SK-N-SH (cell line): ENCODE measurements around the gene PCDHB9. TPM values are rescaled to one million over a fixed set of nuclear protein-coding genes. Genes with fewer than 3 reads are reported as not detected.
"Not testable (repeated sequence)": the region's sequence is repeated elsewhere in the genome, so short reads cannot be mapped to it uniquely, and the experiment has no call there.

ENCODE experiments used
- CTCF ChIA-PET: fragments of 300-600, 350-600 bp; formaldehyde crosslinking; extraction: SDS; loops from one replicate; lab custom pipeline; 2021; lab: Yijun Ruan, JAX
- POLR2A ChIA-PET: fragments of 350-600 bp; sonication (Branson Sonifier 250); formaldehyde crosslinking; extraction: SDS; loops from one replicate; lab custom pipeline; 2020; ENCODE audit warnings: antibody characterized with exemption, inconsistent platforms; lab: Yijun Ruan, JAX
- DNase-seq: peaks from one replicate; pipeline ENCODE4 v3.0.0; 2012
- H2AFZ ChIP-seq: fragments of 200-600 bp; sonication (generic); 2 replicates; pipeline ENCODE4 v1.8.1; 2016; ENCODE audit warnings: antibody characterized with exemption, mild to moderate bottlenecking, low read depth
- H3F3A ChIP-seq: fragments of 200-600 bp; sonication (generic); replicated peaks from 2 replicates; pipeline ENCODE3; 2016; ENCODE audit warnings: antibody characterized with exemption, mild to moderate bottlenecking; ENCODE audit not compliant: insufficient read depth
- H3K27ac ChIP-seq, 2 experiments: fragments of 200-500 bp in 1 of 2; fragments of 200-600 bp in 1 of 2; sonication (Bioruptor generic) in 1 of 2; sonication (generic), shearing (Covaris generic) in 1 of 2; 2 replicates each; pipeline versions ENCODE4 v1.5.1 to v1.6.1; 2014 to 2016; ENCODE audit warnings: low read depth in 2 of 2, inconsistent platforms in 1 of 2, low read length in 1 of 2, mild to moderate bottlenecking in 1 of 2, mixed read lengths in 1 of 2
- H3K27me3 ChIP-seq: fragments of 200-600 bp; sonication (generic), shearing (Covaris generic); 2 replicates; pipeline ENCODE4 v1.6.1; 2016; ENCODE audit warnings: mixed run types; ENCODE audit not compliant: insufficient read depth
- H3K36me3 ChIP-seq, 2 experiments: fragments of 200-500 bp in 1 of 2; fragments of 200-600 bp in 1 of 2; sonication (Bioruptor generic) in 1 of 2; sonication (generic) in 1 of 2; replicated peaks in 1 of 2; 2 replicates each; pipeline versions ENCODE3 to v1.5.1; 2014 to 2016; ENCODE audit warnings: low read length in 1 of 2, mild to moderate bottlenecking in 1 of 2; ENCODE audit not compliant: insufficient read depth in 2 of 2, control insufficient read depth in 1 of 2
- H3K4me1 ChIP-seq, 2 experiments: fragments of 200-500 bp in 1 of 2; fragments of 200-600 bp in 1 of 2; sonication (Bioruptor generic) in 1 of 2; sonication (generic), shearing (Covaris generic) in 1 of 2; 2 replicates each; pipeline versions ENCODE4 v1.5.1 to v1.6.1; 2014 to 2016; ENCODE audit warnings: low read depth in 1 of 2, low read length in 1 of 2, mixed run types in 1 of 2; ENCODE audit not compliant: insufficient read depth in 2 of 2, control insufficient read depth in 1 of 2
- H3K4me2 ChIP-seq: fragments of 200-600 bp; sonication (generic), shearing (Covaris generic); 2 replicates; pipeline ENCODE4 v1.6.1; 2017; ENCODE audit warnings: mixed run types
- H3K4me3 ChIP-seq, 2 experiments: fragments of 200-500 bp in 1 of 2; fragments of 200-600 bp in 1 of 2; sonication (Bioruptor generic) in 1 of 2; sonication (generic), shearing (Covaris generic) in 1 of 2; 2 replicates each; pipeline versions ENCODE4 v1.5.1 to v1.8.1; 2014 to 2016; ENCODE audit warnings: low read depth in 2 of 2, inconsistent platforms in 1 of 2, low read length in 1 of 2, mild to moderate bottlenecking in 1 of 2, mixed read lengths in 1 of 2, moderate library complexity in 1 of 2
- H3K79me2 ChIP-seq: fragments of 200-600 bp; sonication (generic); 2 replicates; pipeline ENCODE4 v1.8.1; 2017; ENCODE audit warnings: mild to moderate bottlenecking; ENCODE audit not compliant: insufficient read depth
- H3K9ac ChIP-seq: fragments of 200-600 bp; sonication (generic); 2 replicates; pipeline ENCODE4 v1.6.1; 2017; ENCODE audit warnings: mixed run types
- H3K9me2 ChIP-seq: fragments of 200-600 bp; sonication (generic); 2 replicates; pipeline ENCODE4 v1.6.1; 2017; ENCODE audit warnings: mixed run types
- H3K9me3 ChIP-seq: fragments of 200-600 bp; sonication (generic); 2 replicates; pipeline ENCODE4 v1.6.1; 2017; ENCODE audit warnings: mixed run types, mild to moderate bottlenecking, moderate library complexity
- H4K20me1 ChIP-seq: fragments of 200-600 bp; sonication (generic); 2 replicates; pipeline ENCODE4 v1.6.1; 2017; ENCODE audit warnings: mild to moderate bottlenecking, mixed run types; ENCODE audit not compliant: insufficient read depth
- EP300 ChIP-seq, 2 experiments: IDR thresholded peaks; 2 replicates each; pipeline versions ENCODE4 v1.4.0 to v1.6.1; 2012; ENCODE audit warnings: borderline replicate concordance in 1 of 2, low read depth in 1 of 2, low read length in 1 of 2
- RAD21 ChIP-seq: IDR thresholded peaks from 2 replicates; pipeline ENCODE4 v1.6.1; 2012; ENCODE audit warnings: mild to moderate bottlenecking, low read length
- SIN3A ChIP-seq: IDR thresholded peaks from 2 replicates; pipeline ENCODE4 v1.6.1; 2012; ENCODE audit warnings: low read depth, mild to moderate bottlenecking, low read length, moderate library complexity, borderline replicate concordance
- TEAD4 ChIP-seq: IDR thresholded peaks from 2 replicates; pipeline ENCODE4 v1.4.0; 2012; ENCODE audit warnings: mild to moderate bottlenecking, borderline replicate concordance; ENCODE audit not compliant: insufficient read depth
- WGBS: methylation state at CpG from one replicate; pipeline ENCODE4 v1.1.6; 2017; ENCODE audit warnings: low lambda C conversion rate; 5-methylcytosine and 5-hydroxymethylcytosine counted together
- polyA plus RNA-seq, 3 experiments: library from polyadenylated mRNA; depleted of rRNA; stranded (reverse); fragments of >200 nt; gene quantifications; 2 replicates each; pipeline ENCODE4 v1.2.3, GENCODE V29; 2012
- TF ChIP-seq, protein P1 (sequence below): fragments of 150-350 bp; IDR thresholded peaks from 2 replicates; pipeline ENCODE4 v1.6.1; 2017; ENCODE audit warnings: antibody characterized with exemption, low read length, low read depth, borderline replicate concordance
- TF ChIP-seq, protein P2 (sequence below): fragments of 200-600 bp; sonication (generic); IDR thresholded peaks from 2 replicates; pipeline ENCODE4 v1.6.1; 2017; ENCODE audit warnings: antibody characterized with exemption, mild to moderate bottlenecking, moderate library complexity

The PCDHB9 gene
- polyA plus RNA-seq, 1 of the 3 experiments (the other 2 are of a cell fraction), result 2.4 TPM

DNA sequence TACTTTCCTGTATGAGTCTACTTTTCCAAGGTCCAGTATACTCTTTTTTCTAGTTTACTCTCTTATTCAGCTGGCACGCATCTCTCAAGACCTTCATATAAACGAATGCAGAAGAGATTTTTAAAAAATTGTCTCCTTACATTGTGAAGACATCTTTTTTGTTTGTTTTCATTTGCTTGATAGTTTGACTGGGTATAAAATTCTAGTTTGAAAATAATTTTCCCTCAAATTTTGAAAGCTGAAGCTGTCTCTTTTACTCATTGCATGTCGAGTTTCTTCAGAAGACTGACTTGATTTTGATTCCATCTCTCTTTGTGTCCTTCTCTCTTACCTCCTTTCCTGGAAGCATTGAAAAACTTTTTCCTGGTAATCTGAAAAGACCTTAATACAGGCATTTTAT is 9.4 kb downstream of the PCDHB9 start:
- H3K27me3 ChIP-seq, result no peaks in the 10 kb centered on the region
- no peak overlapping the region for H2AFZ ChIP-seq
- CTCF ChIA-PET, result interaction anchor here (1.0 to 3.9 kb wide), 6 partner anchors 9 to 368 kb away, joined by 3 to 15 read pairs (median 4); partner anchors contain the start of genes PCDHB16 and PCDHB9
- POLR2A ChIA-PET, result no interaction called here
- no peak for TF ChIP-seq SIN3A
- TF ChIP-seq TEAD4, result no peak
- no peak for TF ChIP-seq EP300 (IDR thresholded peaks at IDR 0.05; ENCODE audit: borderline replicate concordance in 1 of 2, low read depth in 1 of 2, low read length in 1 of 2)
- WGBS, result 9% methylated on average over 3 of the region's 3 CpGs
- H3F3A ChIP-seq, result no peaks in the 10 kb centered on the region
- H3K79me2 ChIP-seq, result no peaks in the 10 kb centered on the region
- no peaks in the 10 kb centered on the region for H3K9me2 ChIP-seq
- DNase-seq, result no peak
- H4K20me1 ChIP-seq, result no peaks in the 10 kb centered on the region
- no peaks in the 10 kb centered on the region for H3K36me3 ChIP-seq
- H3K9me3 ChIP-seq, result peaks cover 9% of the 10 kb centered on the region
- H3K4me2 ChIP-seq, result no peak overlapping the region
- no peak overlapping the region for H3K9ac ChIP-seq
- H3K27ac ChIP-seq, result no peak overlapping the region
- no peak overlapping the region for H3K4me3 ChIP-seq
- no peaks in the 10 kb centered on the region for H3K4me1 ChIP-seq

DNA sequence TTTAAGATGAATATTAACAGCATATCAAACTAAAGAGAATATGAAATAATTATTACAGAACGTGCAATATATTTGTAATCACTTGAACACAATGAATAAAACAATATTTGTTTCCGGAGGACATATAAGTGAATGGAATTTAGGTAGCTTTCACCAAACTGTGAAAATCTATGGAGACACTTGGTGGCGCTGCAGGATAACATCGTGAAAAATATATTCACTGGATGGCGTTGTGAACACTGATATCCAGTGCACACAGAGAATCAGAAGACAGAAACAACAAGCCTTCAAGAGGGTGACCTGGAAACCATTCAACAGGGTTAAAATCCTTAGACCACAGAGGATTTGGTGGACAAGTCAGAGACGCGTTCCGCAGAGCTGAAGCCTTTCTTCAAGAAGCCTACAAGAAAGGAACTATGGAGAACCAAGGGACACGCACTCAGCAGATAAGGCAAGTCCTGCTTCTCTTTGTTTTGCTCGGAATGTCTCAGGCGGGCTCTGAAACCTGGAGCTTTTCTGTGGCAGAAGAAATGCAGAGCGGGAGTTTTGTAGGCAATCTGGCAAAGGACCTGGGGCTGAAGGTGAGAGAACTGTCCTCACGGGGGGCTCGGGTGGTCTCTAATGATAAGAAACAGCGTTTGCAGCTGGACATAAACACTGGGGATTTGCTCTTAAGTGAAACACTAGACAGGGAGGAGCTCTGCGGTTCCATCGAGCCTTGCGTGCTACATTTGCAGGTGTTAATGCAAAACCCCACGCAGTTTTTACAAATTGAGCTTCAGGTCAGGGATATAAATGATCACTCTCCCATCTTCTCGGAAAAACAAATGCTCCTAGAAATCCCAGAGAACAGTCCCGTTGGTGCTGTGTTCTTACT is 12.6 kb downstream of the PCDHB9 start, which contains the start of gene PCDHB11:
Gene PCDHB11, plus strand, starts transcription at position 269 of the 877 bp plus-strand sequence. Its CDS starts 148 bp downstream, at position 417.
- Histone ChIP-seq H3K4me2 (no peak within 1 kb of the TSS), H3F3A (no peaks in the 10 kb centered on the region), H3K36me3 (no peaks in the 10 kb centered on the region), H3K79me2 (no peaks in the 10 kb centered on the region), H3K4me3 (peak within 1 kb of the TSS; percentile 18 to 26; a peak in 2 of 4 replicates), H3K4me1 (no peaks in the 10 kb centered on the region), H3K9ac (no peak within 1 kb of the TSS), H2AFZ (no peak within 1 kb of the TSS), H3K9me3 (peaks cover 9% of the 10 kb centered on the region), H3K27me3 (no peaks in the 10 kb centered on the region), H3K9me2 (no peaks in the 10 kb centered on the region), H3K27ac (no peak within 1 kb of the TSS), H4K20me1 (no peaks in the 10 kb centered on the region)
- WGBS, result 42% methylated on average over 21 of the region's 21 CpGs
- ChIA-PET POLR2A (interaction anchor here (0.6 kb wide), 1 partner anchor 51 kb away, joined by 3 read pairs; no protein-coding TSS in a partner anchor), CTCF (interaction anchor here (0.7 to 2.7 kb wide), 19 partner anchors 9 to 368 kb away, joined by 3 to 15 read pairs (median 5); partner anchors contain the start of genes PCDHA8, PCDHB12, PCDHB14 and PCDHB16)
- DNase-seq, result peak; percentile 41
- TF ChIP-seq, protein P1, sequence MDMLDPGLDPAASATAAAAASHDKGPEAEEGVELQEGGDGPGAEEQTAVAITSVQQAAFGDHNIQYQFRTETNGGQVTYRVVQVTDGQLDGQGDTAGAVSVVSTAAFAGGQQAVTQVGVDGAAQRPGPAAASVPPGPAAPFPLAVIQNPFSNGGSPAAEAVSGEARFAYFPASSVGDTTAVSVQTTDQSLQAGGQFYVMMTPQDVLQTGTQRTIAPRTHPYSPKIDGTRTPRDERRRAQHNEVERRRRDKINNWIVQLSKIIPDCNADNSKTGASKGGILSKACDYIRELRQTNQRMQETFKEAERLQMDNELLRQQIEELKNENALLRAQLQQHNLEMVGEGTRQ, result no peak
- TF ChIP-seq, protein P2, sequence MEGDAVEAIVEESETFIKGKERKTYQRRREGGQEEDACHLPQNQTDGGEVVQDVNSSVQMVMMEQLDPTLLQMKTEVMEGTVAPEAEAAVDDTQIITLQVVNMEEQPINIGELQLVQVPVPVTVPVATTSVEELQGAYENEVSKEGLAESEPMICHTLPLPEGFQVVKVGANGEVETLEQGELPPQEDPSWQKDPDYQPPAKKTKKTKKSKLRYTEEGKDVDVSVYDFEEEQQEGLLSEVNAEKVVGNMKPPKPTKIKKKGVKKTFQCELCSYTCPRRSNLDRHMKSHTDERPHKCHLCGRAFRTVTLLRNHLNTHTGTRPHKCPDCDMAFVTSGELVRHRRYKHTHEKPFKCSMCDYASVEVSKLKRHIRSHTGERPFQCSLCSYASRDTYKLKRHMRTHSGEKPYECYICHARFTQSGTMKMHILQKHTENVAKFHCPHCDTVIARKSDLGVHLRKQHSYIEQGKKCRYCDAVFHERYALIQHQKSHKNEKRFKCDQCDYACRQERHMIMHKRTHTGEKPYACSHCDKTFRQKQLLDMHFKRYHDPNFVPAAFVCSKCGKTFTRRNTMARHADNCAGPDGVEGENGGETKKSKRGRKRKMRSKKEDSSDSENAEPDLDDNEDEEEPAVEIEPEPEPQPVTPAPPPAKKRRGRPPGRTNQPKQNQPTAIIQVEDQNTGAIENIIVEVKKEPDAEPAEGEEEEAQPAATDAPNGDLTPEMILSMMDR, result peak; percentile 39
- peak; percentile 48 for TF ChIP-seq RAD21

DNA sequence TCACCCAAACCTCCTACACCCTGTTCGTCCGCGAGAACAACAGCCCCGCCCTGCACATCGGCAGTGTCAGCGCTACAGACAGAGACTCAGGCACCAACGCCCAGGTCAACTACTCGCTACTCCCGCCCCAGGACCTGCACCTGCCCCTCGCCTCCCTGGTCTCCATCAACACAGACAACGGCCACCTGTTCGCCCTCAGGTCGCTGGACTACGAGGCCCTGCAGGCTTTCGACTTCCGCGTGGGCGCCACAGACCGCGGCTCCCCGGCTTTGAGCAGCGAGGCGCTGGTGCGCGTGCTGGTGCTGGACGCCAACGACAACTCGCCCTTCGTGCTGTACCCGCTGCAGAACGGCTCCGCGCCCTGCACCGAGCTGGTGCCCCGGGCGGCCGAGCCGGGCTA is 14.2 kb downstream of the PCDHB9 start:
- H4K20me1 ChIP-seq, H3K4me1 ChIP-seq, H3K9me3 ChIP-seq, H2AFZ ChIP-seq, H3K27me3 ChIP-seq, H3F3A ChIP-seq, H3K79me2 ChIP-seq, H3K9ac ChIP-seq, DNase-seq, CTCF ChIA-PET, POLR2A ChIA-PET, H3K9me2 ChIP-seq, H3K4me3 ChIP-seq, H3K27ac ChIP-seq, H3K36me3 ChIP-seq, H3K4me2 ChIP-seq: not testable (repeated sequence)
- WGBS, result 77% methylated on average over 16 of the region's 38 CpGs

DNA sequence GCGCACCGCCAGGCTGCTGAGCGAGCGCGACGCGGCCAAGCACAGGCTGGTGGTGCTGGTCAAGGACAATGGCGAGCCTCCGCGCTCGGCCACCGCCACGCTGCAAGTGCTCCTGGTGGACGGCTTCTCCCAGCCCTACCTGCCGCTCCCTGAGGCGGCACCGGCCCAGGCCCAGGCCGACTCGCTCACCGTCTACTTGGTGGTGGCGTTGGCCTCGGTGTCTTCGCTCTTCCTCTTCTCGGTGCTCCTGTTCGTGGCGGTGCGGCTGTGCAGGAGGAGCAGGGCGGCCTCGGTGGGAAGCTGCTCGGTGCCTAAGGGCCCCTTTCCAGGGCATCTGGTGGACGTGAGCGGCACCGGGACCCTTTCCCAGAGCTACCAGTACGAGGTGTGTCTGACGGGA is 14.7 kb downstream of the PCDHB9 start:
- 79% methylated on average over 22 of the region's 35 CpGs for WGBS
- POLR2A ChIA-PET, H3K4me3 ChIP-seq, H4K20me1 ChIP-seq, H3K27me3 ChIP-seq, H3K9ac ChIP-seq, H3K9me2 ChIP-seq, H3K9me3 ChIP-seq, H3F3A ChIP-seq, H2AFZ ChIP-seq, H3K4me2 ChIP-seq, DNase-seq, H3K27ac ChIP-seq, H3K36me3 ChIP-seq, H3K4me1 ChIP-seq, H3K79me2 ChIP-seq: not testable (repeated sequence)
- CTCF ChIA-PET, result interaction anchor here (0.7 to 1.6 kb wide), 2 partner anchors 101 to 363 kb away, joined by 3 to 5 read pairs; partner anchors contain the start of gene PCDHB3
